ENCODE data around the gene CHST8. TPM values are rescaled to one million over a fixed set of nuclear protein-coding genes. Genes with fewer than 3 reads are reported as not detected.

The CHST8 gene
- total and polyA plus RNA-seq, 4 donors = 0.05 to 0.07 TPM; not detected in 2

- Histone ChIP-seq H3K9me3 (ENCODE audit: control insufficient read depth in 4 of 4, low read length in 3 of 4) (no peaks in the 10 kb centered on the region), H3K27me3 (ENCODE audit: control insufficient read depth in 4 of 4, insufficient read depth in 4 of 4, low read length in 3 of 4) (peaks cover 0 to 4% (median 0%) of the 10 kb centered on the region in 4 donors), H3K9ac (ENCODE audit: low read depth in 1 of 2, low read length in 2 of 2) (no peak overlapping the region), H3K27ac (ENCODE audit: low read depth in 1 of 2, low read length in 2 of 2) (no peak overlapping the region), H3K4me1 (ENCODE audit: control insufficient read depth in 4 of 4, insufficient read depth in 4 of 4, low read length in 3 of 4) (no peaks in the 10 kb centered on the region), H3K36me3 (ENCODE audit: control insufficient read depth in 4 of 4, insufficient read depth in 3 of 4, low read depth in 1 of 4, low read length in 3 of 4) (no peaks in the 10 kb centered on the region), H3K4me3 (ENCODE audit: low read depth in 1 of 3, low read length in 3 of 3) (no peak overlapping the region)
- TF ChIP-seq GABPA (IDR thresholded peaks at IDR 0.05 in 1 of 2, conservative IDR thresholded peaks at IDR 0.05 in 1 of 2) (no peak), YY1 (IDR thresholded peaks at IDR 0.05) (no peak), HNF4G (IDR thresholded peaks at IDR 0.05) (no peak), NR2F2 (IDR thresholded peaks at IDR 0.05) (no peak), RXRA (IDR thresholded peaks at IDR 0.05) (no peak), SP1 (IDR thresholded peaks at IDR 0.05) (no peak), ZBTB33 (IDR thresholded peaks at IDR 0.05) (no peak), TAF1 (conservative IDR thresholded peaks at IDR 0.05) (no peak), MAX (IDR thresholded peaks at IDR 0.05) (no peak), JUND (IDR thresholded peaks at IDR 0.05) (no peak)
- DNase-seq (ENCODE audit: low spot score) = peak; percentile 2
- WGBS = 70% methylated on average over 13 of the region's 13 CpGs
Measured at GRCh38 chr19:33630880-33631608, 9.3 kb downstream of the CHST8 start.

- no peak for TF ChIP-seq ATF3 (IDR thresholded peaks at IDR 0.05)
- TF ChIP-seq HNF4G (IDR thresholded peaks at IDR 0.05) = no peak
- TF ChIP-seq JUND (IDR thresholded peaks at IDR 0.05) = no peak
- no peak for TF ChIP-seq FOXA1 (IDR thresholded peaks at IDR 0.05)
- TF ChIP-seq ZBTB33 (IDR thresholded peaks at IDR 0.05) = no peak
- no peak for TF ChIP-seq EGR1 (IDR thresholded peaks at IDR 0.05; ENCODE audit: low read depth in 2 of 2)
- no peak for TF ChIP-seq RAD21 (IDR thresholded peaks at IDR 0.05)
- no peak for TF ChIP-seq RXRA (IDR thresholded peaks at IDR 0.05)
- TF ChIP-seq YY1 (IDR thresholded peaks at IDR 0.05) = no peak
- no peak for TF ChIP-seq CTCF (IDR thresholded peaks at IDR 0.05; ENCODE audit: low read depth, low read length, missing input control)
- no peak for TF ChIP-seq NR2F2 (IDR thresholded peaks at IDR 0.05)
- TF ChIP-seq MAX (IDR thresholded peaks at IDR 0.05) = no peak
- TF ChIP-seq HNF4A (conservative IDR thresholded peaks at IDR 0.05) = no peak
- no peak for TF ChIP-seq SP1 (IDR thresholded peaks at IDR 0.05)
- TF ChIP-seq TAF1 (conservative IDR thresholded peaks at IDR 0.05) = no peak
- Histone ChIP-seq H3K27me3 (ENCODE audit: control insufficient read depth in 4 of 4, insufficient read depth in 4 of 4, low read length in 3 of 4) (peaks cover 0 to 8% (median 0%) of the 10 kb centered on the region in 4 donors), H3K4me3 (ENCODE audit: low read depth in 1 of 3, low read length in 3 of 3) (no peak overlapping the region), H3K27ac (ENCODE audit: low read depth in 1 of 2, low read length in 2 of 2) (no peak overlapping the region), H3K9ac (ENCODE audit: low read depth in 1 of 2, low read length in 2 of 2) (no peak overlapping the region), H3K36me3 (ENCODE audit: control insufficient read depth in 4 of 4, insufficient read depth in 3 of 4, low read depth in 1 of 4, low read length in 3 of 4) (no peaks in the 10 kb centered on the region), H3K4me1 (ENCODE audit: control insufficient read depth in 4 of 4, insufficient read depth in 4 of 4, low read length in 3 of 4) (no peaks in the 10 kb centered on the region), H3K9me3 (ENCODE audit: control insufficient read depth in 4 of 4, low read length in 3 of 4) (no peaks in the 10 kb centered on the region)
- DNase-seq (ENCODE audit: low spot score) = no peak
- 52% methylated on average over 6 of the region's 6 CpGs for WGBS
Measured at GRCh38 chr19:33631609-33631973, 9.8 kb downstream of the CHST8 start.
